ENCODE measurements around the gene C5. TPM values are rescaled to one million over a fixed set of nuclear protein-coding genes. Genes with fewer than 3 reads are reported as not detected.
"Not testable (repeated sequence)": the region's sequence is repeated elsewhere in the genome, so short reads cannot be mapped to it uniquely, and the experiment has no call there.

The C5 gene
- polyA plus RNA-seq, 10 donors, result 5.6 to 12.3 (median 9.1) TPM

DNA sequence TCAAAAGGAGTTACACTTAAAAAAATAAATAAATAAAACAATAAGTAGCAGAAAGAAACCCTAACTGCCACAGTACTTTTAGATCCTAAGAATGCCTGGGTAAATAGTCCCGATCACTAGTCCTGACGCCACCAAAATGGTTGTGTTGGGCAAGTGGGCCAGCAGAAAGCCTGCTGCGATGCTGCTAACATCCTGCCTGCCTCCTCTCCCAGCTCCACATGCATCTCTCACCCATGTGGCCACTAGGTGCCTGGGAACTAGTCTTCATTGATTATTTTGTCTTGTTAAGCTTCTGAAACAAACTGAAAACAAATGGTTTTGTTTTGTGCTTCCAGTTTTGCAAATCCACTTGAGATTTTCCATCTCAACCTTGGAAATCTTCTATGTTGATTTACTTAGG lies 69.1 kb downstream of the C5 start:
- no peak for DNase-seq

DNA sequence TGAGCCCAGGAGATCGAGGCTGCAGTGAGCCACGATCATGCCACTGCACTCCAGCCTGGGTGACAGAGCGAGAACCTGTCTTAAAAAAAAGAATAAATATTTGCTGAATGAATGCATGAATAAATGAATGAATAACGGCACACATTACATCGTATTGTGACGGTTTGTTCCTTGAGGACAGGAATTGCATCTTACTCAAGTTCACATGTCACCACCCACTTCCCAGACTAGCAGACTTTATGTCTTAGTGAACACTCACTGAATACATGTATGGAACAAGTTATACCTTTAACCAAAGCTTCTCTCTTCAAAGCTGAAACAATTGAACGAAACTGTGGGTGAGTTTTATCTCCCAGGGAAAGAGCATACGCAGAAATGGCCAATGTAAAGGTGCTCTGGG lies 70.3 kb downstream of the C5 start:
- DNase-seq, result no peak

DNA sequence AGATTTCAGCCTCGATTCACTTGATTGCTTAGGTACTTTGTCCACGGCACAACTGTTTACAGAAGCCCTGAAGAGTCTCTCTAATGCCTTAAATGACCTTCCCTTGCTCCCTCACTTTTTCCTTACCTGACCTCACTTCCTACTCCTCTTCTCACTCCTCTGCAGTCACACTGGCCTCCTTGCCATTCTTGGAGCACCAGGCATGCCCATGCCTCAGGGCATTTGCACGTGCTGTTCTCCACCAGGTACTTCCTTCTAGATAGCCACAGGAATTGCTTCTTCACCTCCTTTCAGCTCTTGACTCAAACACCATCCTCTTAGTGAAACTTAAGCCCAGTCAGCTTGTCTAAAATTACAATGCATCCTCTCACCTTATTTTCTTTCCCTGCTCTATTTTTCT lies 71.1 kb downstream of the C5 start:
- no peak for DNase-seq

DNA sequence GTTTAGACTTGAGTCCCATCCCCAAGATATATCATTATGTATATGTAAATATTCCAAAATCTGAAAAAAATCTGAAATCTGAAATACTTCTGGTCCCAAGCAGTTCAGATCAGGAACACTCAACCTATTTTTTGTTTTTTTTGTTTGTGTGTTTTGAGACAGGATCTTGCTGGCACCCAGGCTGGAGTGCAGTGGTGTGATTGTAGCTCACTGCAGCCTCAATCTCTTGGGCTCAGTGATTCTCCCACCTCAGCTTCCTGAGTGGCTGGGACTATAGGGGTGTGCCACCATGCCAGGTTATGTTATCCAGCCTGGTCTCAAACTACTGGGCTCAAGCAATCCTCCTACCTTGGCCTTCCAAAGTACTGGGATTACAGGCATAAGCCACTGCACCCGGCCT lies 72.8 kb downstream of the C5 start:
- DNase-seq, result no peak

DNA sequence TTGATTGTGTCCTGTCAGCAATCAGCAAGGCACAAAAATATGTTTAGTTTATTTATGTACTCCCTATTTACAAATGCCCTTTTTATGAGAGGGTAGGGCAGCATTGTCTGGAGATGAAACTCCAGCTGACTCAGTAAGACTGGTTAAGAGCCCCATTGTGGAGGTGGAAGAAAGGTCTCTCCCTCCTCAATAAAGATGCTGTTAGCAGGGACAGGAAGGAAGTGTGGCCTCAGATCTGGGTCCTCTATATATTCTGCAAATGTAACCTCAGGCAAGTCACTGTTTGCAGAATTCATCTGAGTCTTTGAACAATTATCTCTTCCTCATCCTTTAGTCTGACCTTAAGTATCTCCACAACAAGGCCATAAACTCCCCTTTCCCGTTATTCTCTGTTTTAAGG lies 75.2 kb downstream of the C5 start:
- no peak for DNase-seq

DNA sequence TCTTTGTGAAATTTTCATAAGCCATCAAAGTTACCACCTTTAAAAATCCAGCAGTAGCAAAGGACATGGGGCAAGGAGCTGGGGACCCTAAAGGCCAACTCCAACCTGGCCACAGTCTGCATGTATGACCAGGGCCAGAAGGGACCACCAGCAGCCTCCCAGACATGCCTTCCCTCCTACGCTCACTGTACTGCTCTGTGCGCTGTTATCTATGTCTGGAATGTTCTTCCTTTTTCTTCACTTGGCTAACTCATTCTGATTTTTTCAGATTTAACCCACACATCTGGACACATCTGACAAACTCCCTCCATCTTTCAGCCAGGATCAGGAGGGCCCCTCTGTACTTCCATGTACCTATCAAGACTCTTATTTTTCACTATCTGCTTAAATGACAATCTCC lies 75.9 kb downstream of the C5 start:
- no peak for DNase-seq

DNA sequence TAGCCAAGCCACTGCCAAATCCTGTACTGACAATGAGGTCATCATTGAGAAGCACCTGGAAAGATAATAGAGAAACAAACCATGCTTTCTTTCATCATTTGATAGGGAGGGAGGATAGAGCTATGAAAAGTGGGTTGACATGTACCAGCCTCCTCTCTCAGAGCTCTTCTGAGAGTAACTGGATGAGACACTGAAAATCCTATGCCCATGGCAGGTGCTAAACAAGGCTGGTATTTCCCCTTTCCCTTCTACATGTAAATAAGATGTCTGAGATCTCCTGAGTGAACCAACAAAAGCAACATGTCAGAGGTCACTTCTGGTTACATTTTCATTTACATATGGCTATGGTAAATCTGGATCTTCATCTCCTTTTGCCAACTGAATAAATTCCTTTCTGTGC lies 78.1 kb downstream of the C5 start:
- DNase-seq, result no peak

DNA sequence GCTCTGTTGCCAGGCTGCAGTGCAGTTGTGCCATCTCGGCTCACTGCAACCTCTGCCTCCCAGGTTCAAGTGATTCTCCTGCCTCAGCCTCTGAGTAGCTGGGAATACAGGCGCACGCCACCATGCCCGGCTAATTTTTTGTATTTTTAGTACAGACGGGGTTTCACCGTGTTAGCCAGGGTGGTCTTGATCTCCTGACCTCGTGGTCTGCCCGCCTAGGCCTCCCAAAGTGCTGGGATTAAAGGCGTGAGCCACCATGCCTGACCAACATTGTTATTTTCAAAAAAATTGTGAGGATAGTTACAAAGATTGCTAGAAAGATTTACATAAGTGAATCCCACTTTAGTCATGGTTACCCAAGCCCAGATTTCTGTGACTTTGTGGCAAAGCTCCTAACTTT lies 78.6 kb downstream of the C5 start:
- DNase-seq, result not testable (repeated sequence)

DNA sequence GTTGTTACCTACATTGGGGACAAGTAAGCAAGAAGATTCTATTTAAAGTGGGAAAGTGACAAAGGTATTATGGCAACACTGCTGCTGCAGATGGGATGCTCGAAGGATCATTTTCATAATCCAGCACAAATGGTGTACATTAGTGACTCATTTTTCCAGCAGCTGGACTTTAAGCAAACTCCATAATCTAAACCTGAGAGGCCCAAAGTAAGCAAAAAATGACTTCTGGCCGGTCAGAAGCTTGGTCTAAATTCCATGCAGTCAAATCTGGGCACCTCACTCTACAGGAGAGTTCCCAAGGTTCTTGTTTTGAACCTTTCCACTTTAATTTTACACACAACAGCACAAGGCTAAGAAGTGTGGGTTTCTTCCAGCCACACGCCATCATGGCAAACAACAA lies 79.8 kb downstream of the C5 start:
- DNase-seq, result peak; percentile 23 to 70 (median 33)

DNA sequence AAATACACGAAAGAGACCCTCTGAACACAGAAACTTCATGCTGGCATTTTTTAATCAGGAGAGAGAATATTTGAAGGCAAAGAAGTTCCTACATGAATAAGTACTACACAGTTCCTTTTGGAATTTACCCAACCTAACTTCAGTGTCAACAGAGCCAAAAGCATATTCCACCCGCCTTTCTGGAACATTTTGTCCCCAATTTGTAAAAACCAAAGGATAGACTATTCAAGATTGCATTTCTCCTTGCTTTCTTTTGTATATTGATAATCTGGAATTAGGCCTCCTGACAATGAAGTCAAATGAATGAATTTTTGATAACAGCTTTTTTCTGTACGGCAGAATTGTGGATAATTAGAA lies 84.1 kb downstream of the C5 start:
- DNase-seq, result peak in 1 of 3 donors; percentile 14

DNA sequence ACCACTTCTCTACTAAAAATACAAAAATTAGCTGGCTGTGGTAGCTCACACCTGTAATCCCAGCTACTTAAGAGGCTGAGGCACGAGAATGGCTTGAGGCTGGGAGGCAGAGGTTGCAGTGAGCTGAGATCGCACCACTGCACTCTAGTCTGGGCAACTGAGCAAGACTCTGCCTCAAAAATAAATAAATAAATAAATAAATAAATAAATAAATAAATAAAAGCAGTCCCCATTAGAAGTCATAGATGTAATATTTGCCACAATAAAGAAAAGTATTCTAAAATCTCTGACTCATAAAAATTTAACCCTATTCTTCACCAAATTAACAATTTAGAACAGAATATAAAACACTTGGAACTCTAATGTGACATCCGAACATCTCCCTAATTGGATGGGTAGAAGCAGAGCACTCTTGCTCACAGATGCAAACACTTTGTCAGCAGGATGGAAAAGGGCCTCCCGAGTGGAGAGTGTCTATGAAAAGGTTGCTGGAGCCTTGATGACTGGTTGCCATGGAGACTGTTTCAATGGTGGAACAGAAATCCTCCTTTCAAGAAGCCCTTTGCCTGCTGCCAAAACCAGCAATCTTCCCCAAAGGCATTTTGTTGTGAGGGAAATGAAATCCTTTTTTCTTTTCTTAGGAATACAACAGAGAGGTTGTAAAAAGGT lies 84.6 kb downstream of the C5 start:
- peak; percentile 20 to 91 (median 82) for DNase-seq

DNA sequence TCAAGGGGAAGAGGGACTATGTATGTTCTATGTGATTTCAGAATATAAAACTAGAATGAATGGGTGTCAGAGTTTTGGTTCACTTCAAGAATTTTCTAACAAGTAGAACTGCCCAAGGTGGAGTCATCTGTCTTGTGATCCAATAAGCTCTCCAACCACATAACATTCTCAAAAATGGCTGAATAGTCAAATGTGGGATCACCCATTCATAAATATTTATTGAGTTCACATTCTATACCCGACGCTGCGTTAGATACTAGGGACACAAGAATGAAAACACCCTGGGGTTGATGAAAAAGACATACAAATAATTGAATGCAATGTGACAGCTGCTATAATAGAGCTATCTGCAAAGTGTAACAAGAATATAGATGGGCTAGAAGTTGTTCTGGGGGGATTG lies 88.1 kb downstream of the C5 start:
- no peak for DNase-seq

DNA sequence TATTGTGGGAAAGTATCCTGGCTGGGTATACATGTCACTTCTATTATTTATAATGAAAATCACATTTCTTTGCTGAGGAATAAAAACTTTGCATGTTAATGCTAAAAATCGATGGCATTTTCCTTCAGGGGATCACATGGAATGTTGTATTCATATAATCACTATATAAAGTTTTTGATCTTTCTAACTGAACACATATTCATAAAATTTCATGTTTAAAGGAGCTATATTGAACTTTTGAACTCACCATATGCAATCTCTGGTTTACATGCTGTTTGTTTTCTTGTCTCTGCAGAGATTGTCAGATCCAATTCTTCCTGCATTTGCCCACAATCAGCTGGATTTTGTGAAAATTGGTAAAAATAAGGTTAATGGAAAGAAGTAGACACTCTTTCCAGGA lies 90.1 kb downstream of the C5 start:
- no peak for DNase-seq

DNA sequence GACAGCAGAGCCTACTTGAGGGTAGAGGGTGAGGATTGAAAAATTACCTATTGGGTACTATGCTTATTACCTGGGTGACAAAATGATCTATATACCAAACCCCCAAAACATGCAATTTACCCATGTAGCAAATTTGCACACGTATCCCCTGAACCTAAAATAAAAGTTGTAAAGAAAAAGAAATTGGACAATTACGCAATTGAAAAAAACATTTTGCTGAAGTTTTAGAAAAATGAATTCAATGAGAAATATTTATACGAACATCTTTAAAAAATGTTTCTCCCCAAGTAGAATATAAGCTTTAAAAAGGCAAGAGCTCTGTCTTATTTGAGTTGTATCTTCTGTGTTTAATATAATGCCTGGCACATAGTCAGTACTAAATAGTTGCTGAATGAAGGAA lies 93.2 kb downstream of the C5 start:
- no peak for DNase-seq

DNA sequence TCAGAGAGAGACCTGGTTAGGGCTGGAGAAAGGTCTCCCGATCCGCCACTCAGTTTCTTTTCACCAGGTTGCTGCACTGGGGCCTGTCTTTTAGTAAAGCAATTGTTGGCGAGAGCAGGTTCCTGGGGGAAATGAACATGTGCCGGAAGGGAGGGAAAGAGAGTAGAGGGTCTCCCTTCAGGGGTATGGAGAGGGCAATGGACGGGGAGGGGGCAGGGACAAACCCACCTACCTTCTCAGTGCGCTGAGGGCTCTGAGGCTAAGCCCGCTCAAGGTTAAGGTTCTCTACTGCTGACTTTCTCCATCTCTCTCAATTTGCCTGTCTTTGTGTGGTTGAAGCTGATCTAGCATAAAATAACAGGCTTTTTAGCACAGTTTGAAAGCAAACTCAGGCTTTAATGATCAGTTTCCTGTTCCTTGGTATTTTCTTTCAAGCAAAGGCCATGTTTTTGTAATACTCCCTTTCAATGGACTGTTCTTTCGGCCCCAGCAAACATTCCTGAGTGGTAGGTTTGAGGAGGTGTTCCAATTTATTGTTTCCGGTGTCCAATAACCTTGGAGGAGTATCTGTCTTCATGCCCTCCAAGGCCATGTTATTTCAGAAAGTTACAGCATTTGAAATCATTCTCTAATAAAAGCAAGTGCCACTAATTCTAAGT lies 98.0 kb downstream of the C5 start:
- DNase-seq, result no peak

DNA sequence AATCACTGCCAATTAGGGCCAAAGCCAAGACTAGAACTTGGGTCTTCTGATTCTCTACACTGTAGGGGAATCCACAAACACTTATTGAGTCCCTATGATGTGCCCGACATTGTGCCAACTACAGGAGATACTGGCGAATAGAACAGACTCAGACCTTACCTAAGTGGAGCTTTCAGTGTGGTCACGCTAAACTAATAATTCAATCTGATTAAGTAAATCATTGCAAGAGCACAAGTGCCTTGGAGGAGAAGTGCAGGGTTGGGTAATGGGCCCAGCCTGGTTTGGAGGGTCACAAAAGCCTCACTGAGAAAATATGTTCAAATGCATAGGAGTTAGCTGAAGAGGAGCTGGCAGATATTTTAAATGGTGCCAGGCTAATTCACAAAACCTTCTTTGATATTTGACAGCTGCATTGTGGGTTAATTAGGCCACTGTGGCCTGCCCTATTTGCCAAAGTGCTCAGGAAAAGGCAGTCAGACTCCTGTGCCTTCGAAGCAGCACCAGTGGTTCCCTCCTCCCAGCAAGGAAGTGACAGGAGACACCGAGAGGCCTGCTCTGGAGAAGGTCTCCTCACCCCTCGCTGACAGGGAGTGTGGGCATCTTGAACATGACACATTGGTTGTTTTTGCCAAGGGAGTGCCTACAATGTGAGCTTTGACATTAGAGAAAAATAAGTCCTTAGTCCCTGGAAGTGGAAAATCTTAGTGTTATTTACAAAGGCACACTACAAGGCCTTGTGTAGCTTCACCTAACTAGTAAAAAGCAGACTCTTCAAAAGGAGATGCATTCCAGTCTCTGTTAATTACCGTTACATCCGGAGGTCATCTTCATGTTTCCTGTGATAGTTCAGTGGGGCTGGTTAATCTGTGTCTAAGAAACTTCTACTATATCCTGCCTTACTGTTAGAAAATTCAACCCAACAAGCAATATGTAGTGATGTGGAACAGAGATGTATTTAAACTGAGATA lies 99.4 kb downstream of the C5 start:
- DNase-seq, result no peak

DNA sequence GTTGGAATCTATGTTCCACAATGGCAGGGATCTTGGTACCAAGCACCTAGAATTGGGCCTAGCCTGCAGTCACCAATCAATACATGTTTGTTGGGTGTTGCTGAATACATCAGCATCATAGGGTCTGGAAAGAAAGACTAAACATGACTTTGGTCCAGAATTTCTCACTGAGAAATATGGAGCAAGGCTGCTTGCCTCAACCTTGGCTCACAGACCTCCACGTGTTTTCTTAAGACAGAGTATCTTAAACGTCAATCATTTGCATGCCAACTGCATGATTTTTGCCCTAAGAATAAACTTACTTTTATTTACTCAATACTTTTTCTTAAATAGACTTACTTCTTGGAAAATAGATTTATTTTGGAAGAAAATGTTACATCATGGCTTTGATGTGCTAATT lies 100.8 kb downstream of the C5 start:
- no peak for DNase-seq

DNA sequence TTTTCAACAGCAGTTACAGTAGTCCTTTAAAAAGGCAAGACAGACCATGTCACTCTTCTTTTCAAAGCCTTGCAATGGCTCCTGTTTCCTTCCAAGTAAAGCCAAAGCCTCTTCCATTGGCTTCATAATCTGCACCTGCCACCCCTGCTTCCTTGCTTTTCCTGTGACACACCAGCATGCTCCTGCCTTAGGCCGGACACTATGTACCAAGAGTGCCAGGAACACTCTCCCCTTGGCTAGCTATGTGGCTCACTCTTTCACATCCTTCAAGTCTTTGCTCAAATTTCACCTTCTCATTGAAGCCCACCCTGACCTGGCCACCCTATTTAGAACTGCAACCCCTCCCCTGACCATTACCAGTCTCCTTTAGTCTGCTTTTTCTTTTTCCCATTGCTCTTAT lies 101.3 kb downstream of the C5 start:
- DNase-seq, result no peak

DNA sequence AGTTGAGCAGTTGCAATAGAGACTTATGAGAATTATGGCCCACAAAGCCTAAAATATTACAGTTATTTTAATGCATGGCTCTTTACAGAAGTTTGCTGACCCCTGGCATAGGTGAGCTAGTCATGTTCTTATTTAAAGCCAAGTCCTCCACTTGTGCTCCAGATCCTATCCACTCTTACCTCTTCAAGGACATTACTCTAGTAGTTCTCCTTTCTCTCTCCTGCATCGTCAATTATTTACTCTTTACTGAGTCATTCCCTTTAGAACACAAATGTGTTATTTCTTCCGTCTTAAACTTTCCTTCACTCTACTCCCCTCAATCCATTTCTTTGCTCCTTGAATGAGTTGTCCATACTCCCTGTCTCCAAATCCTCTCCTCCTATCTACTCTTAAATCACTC lies 102.9 kb downstream of the C5 start:
- DNase-seq, result no peak

DNA sequence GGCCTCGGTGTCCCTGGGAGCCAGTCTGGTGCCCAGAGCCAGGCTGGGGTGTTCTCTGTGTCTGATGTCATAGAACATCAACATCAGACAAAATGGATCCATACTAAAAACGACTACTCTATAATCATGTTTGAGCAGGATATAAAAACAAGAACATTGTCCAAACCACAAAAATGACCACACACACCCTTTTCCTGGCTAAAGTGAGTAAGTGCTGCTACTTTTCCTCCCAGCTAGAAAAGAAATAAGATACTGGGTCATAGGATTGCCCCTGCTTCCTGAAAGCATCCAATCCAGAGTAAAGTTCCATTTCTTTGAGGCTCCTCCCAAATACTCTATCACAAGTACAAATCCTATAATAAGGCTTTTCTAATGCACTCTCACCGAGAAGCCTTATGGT lies 103.8 kb downstream of the C5 start:
- no peak for DNase-seq

DNA sequence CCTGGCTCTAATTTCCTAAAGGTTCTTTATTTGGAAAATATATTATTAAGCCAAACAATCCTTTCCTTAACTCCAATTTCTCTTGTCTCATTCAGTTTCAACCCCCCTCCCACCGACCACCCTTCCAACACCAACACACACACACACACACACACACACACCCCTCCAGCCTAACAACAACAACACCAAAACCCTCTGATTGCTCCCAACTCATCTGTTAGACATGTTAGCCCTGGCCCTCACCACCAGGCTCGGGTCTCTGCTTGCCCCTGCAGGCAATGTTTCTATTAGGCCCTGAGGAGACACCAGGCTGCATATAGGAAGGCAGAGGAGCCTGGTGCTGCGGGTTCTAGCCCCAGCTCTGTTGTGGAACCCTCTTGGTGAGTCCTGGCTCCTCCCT lies 105.1 kb downstream of the C5 start:
- no peak for DNase-seq

DNA sequence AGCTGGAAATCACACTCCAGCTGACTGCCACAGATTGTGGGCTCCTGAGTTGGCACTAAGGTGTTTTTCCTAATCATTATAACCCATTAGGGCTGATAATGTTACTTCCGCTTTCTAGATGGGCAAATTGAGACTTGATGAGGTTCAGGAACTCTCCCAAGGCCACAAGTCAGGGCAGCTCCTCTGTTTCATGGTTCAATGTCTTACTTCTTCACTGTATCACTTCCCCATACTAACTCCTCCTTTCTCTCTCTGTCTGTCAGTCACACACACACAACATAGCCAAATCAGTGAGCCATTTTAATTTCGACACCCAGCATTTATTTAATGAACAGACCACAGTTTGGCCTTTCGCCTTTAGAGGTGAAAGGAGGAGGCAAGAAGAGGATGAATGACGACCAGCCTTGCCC lies 105.6 kb downstream of the C5 start:
- no peak for DNase-seq
